T-helper 17 cell (primary cell): ENCODE results near the gene LARP6. TPM values are rescaled to one million over a fixed set of nuclear protein-coding genes. Genes with fewer than 3 reads are reported as not detected.
"Not testable (repeated sequence)": the region's sequence is repeated elsewhere in the genome, so short reads cannot be mapped to it uniquely, and the experiment has no call there.

Experiments used
- ATAC-seq: fragments of 150-1000 bp; cut with Tn5 transposase; 2 replicates; pipeline ENCODE4 v1.10.0; 2021; ENCODE audit warnings: mild to moderate bottlenecking, moderate library complexity
- DNase-seq, 3 donors: peaks; one replicate each; pipeline versions ENCODE4 v3.0.0 to v3.0.0-alpha.2; 2020 to 2021
- H3K9me3 ChIP-seq: one replicate; pipeline ENCODE4 v1.7.0; 2013; ENCODE audit warnings: low read length, mild to moderate bottlenecking; ENCODE audit not compliant: control insufficient read depth, poor library complexity, severe bottlenecking
- H3K27ac Mint-ChIP-seq: one replicate; pipeline ENCODE4 v1.8.0; 2022; ENCODE audit warnings: mild to moderate bottlenecking, moderate library complexity, mixed read lengths
- H3K27me3 Mint-ChIP-seq: one replicate; pipeline ENCODE4 v1.8.0; 2022; ENCODE audit warnings: mixed read lengths
- H3K36me3 Mint-ChIP-seq: one replicate; pipeline ENCODE4 v1.8.0; 2022; ENCODE audit warnings: low read depth, mixed read lengths
- H3K4me1 Mint-ChIP-seq: one replicate; pipeline ENCODE4 v1.8.0; 2022; ENCODE audit warnings: mild to moderate bottlenecking, mixed read lengths
- H3K4me3 Mint-ChIP-seq: one replicate; pipeline ENCODE4 v1.8.0; 2022; ENCODE audit warnings: mild to moderate bottlenecking, moderate library complexity, mixed read lengths
- total RNA-seq, 4 donors: library from RNA in 2 of 4; stranded (reverse) in 2 of 4; gene quantifications; one replicate each; pipeline ENCODE4 v1.2.3 and lab custom pipeline; 2022 to 2026

LARP6 gene
- total RNA-seq, 2 donors from 2014 or later: 0.35 TPM; not detected in 1

GRCh38 chr15:70810916-70811578 is 42.9 kb downstream of the LARP6 start:
- Mint-ChIP-seq H3K4me3 (no peak overlapping the region), H3K4me1 (peaks cover 3% of the 10 kb centered on the region), H3K36me3 (peaks cover 3% of the 10 kb centered on the region), H3K27me3 (peaks cover 35% of the 10 kb centered on the region), H3K27ac (peak overlapping the region; percentile 21)
- no peaks in the 10 kb centered on the region for H3K9me3 ChIP-seq
- DNase-seq: no peak
- no peak for ATAC-seq

- H3K27me3 Mint-ChIP-seq: peaks cover 32% of the 10 kb centered on the region
- peaks cover 3% of the 10 kb centered on the region for H3K36me3 Mint-ChIP-seq
- H3K4me1 Mint-ChIP-seq: peaks cover 3% of the 10 kb centered on the region
- ATAC-seq: no peak
- H3K27ac Mint-ChIP-seq: no peak overlapping the region
- H3K9me3 ChIP-seq: no peaks in the 10 kb centered on the region
- H3K4me3 Mint-ChIP-seq: no peak overlapping the region
- DNase-seq: no peak
Measured at GRCh38 chr15:70806992-70807712, 46.8 kb downstream of the LARP6 start.

GRCh38 chr15:70804388-70804787 is 49.6 kb downstream of the LARP6 start:
- not testable (repeated sequence) for H3K36me3 Mint-ChIP-seq, ATAC-seq, DNase-seq, H3K9me3 ChIP-seq, H3K27ac Mint-ChIP-seq, H3K4me3 Mint-ChIP-seq, H3K4me1 Mint-ChIP-seq
- H3K27me3 Mint-ChIP-seq: peaks cover 17% of the 10 kb centered on the region

- no peak overlapping the region for H3K27ac Mint-ChIP-seq
- H3K4me3 Mint-ChIP-seq: no peak overlapping the region
- no peaks in the 10 kb centered on the region for H3K9me3 ChIP-seq
- no peak for ATAC-seq
- peaks cover 3% of the 10 kb centered on the region for H3K4me1 Mint-ChIP-seq
- peaks cover 22% of the 10 kb centered on the region for H3K27me3 Mint-ChIP-seq
- H3K36me3 Mint-ChIP-seq: no peaks in the 10 kb centered on the region
- DNase-seq: no peak
Measured at GRCh38 chr15:70802629-70803028, 51.3 kb downstream of the LARP6 start.

GRCh38 chr15:70801109-70801508 is 52.8 kb downstream of the LARP6 start:
- DNase-seq: no peak
- Mint-ChIP-seq H3K36me3 (no peaks in the 10 kb centered on the region), H3K27me3 (peaks cover 22% of the 10 kb centered on the region), H3K4me1 (peaks cover under 1% of the 10 kb centered on the region), H3K27ac (no peak overlapping the region), H3K4me3 (no peak overlapping the region)
- no peaks in the 10 kb centered on the region for H3K9me3 ChIP-seq
- no peak for ATAC-seq

- Mint-ChIP-seq H3K27me3 (peaks cover 15% of the 10 kb centered on the region), H3K27ac (no peak overlapping the region), H3K4me3 (no peak overlapping the region), H3K4me1 (no peaks in the 10 kb centered on the region), H3K36me3 (no peaks in the 10 kb centered on the region)
- no peaks in the 10 kb centered on the region for H3K9me3 ChIP-seq
- DNase-seq: no peak
- no peak for ATAC-seq
Measured at GRCh38 chr15:70799667-70800450, 54.1 kb downstream of the LARP6 start.

- no peak overlapping the region for H3K27ac Mint-ChIP-seq
- no peaks in the 10 kb centered on the region for H3K36me3 Mint-ChIP-seq
- H3K4me1 Mint-ChIP-seq: no peaks in the 10 kb centered on the region
- peaks cover 14% of the 10 kb centered on the region for H3K27me3 Mint-ChIP-seq
- H3K9me3 ChIP-seq: no peaks in the 10 kb centered on the region
- DNase-seq: no peak
- ATAC-seq: no peak
- no peak overlapping the region for H3K4me3 Mint-ChIP-seq
Measured at GRCh38 chr15:70797464-70797863, 56.5 kb downstream of the LARP6 start.

- Mint-ChIP-seq H3K4me1 (no peaks in the 10 kb centered on the region), H3K36me3 (no peaks in the 10 kb centered on the region), H3K4me3 (no peak overlapping the region), H3K27me3 (peaks cover 19% of the 10 kb centered on the region), H3K27ac (no peak overlapping the region)
- ATAC-seq: no peak
- no peak for DNase-seq
- H3K9me3 ChIP-seq: no peaks in the 10 kb centered on the region
Measured at GRCh38 chr15:70796516-70797310, 57.2 kb downstream of the LARP6 start.

- Mint-ChIP-seq H3K36me3 (no peaks in the 10 kb centered on the region), H3K27me3 (peaks cover 28% of the 10 kb centered on the region), H3K4me3 (no peak overlapping the region), H3K27ac (no peak overlapping the region), H3K4me1 (no peaks in the 10 kb centered on the region)
- DNase-seq (no peak), ATAC-seq (no peak)
- no peaks in the 10 kb centered on the region for H3K9me3 ChIP-seq
Measured at GRCh38 chr15:70795311-70795665, 58.7 kb downstream of the LARP6 start.

- no peak for ATAC-seq
- Mint-ChIP-seq H3K27me3 (peaks cover 28% of the 10 kb centered on the region), H3K4me3 (no peak overlapping the region), H3K27ac (no peak overlapping the region), H3K36me3 (no peaks in the 10 kb centered on the region), H3K4me1 (no peaks in the 10 kb centered on the region)
- no peaks in the 10 kb centered on the region for H3K9me3 ChIP-seq
- no peak for DNase-seq
Measured at GRCh38 chr15:70794596-70795310, 59.2 kb downstream of the LARP6 start.

GRCh38 chr15:70793694-70794093 is 60.3 kb downstream of the LARP6 start:
- Mint-ChIP-seq H3K36me3 (no peaks in the 10 kb centered on the region), H3K4me1 (no peaks in the 10 kb centered on the region), H3K27me3 (peaks cover 23% of the 10 kb centered on the region), H3K27ac (no peak overlapping the region), H3K4me3 (no peak overlapping the region)
- DNase-seq: no peak
- ATAC-seq: no peak
- no peaks in the 10 kb centered on the region for H3K9me3 ChIP-seq

GRCh38 chr15:70792171-70792573 is 61.8 kb downstream of the LARP6 start:
- Mint-ChIP-seq H3K27ac (no peak overlapping the region), H3K36me3 (no peaks in the 10 kb centered on the region), H3K4me3 (no peak overlapping the region), H3K27me3 (peaks cover 28% of the 10 kb centered on the region), H3K4me1 (peaks cover 3% of the 10 kb centered on the region)
- no peaks in the 10 kb centered on the region for H3K9me3 ChIP-seq
- no peak for ATAC-seq
- DNase-seq: no peak
